Measurements from ENCODE around the gene FBXL3.
A peak's percentile ranks its signal among the peaks of the same experiment; 100 is the strongest.

The FBXL3 gene

DNA sequence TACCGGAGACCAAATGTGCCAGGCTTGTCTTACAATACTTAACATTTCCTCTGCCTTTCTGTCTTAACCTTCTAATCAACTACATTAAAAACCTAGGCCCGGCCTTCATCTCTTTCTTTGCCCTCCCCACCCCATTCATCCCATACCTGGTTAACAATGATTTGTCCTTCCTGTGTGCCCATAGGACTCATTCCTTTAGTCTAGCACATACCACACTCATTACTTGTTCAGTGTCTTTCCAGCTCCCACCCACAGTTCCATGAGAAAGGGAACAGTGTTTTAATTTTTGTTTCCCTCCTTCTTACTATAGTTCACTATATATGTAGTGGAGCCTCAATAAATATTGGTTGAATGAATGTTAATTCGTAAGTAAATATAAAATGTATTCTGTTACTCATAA is 32.7 kb downstream of the FBXL3 start:
- ChIA-PET CTCF (interaction anchor here (0.7 to 9.3 kb wide), 4 partner anchors 10 to 32 kb away, joined by 3 to 106 read pairs (median 22); no protein-coding TSS in a partner anchor), POLR2A (no interaction called here)
- TF ChIP-seq, protein P1, sequence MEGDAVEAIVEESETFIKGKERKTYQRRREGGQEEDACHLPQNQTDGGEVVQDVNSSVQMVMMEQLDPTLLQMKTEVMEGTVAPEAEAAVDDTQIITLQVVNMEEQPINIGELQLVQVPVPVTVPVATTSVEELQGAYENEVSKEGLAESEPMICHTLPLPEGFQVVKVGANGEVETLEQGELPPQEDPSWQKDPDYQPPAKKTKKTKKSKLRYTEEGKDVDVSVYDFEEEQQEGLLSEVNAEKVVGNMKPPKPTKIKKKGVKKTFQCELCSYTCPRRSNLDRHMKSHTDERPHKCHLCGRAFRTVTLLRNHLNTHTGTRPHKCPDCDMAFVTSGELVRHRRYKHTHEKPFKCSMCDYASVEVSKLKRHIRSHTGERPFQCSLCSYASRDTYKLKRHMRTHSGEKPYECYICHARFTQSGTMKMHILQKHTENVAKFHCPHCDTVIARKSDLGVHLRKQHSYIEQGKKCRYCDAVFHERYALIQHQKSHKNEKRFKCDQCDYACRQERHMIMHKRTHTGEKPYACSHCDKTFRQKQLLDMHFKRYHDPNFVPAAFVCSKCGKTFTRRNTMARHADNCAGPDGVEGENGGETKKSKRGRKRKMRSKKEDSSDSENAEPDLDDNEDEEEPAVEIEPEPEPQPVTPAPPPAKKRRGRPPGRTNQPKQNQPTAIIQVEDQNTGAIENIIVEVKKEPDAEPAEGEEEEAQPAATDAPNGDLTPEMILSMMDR (IDR thresholded peaks at IDR 0.05; ENCODE audit: insufficient read depth, low read length, missing control alignments) = no peak
- no peak overlapping the region for H3K4me3 ChIP-seq (ENCODE audit: low read depth, low read length)
- no peak for DNase-seq (ENCODE audit: low read depth, low spot score)

DNA sequence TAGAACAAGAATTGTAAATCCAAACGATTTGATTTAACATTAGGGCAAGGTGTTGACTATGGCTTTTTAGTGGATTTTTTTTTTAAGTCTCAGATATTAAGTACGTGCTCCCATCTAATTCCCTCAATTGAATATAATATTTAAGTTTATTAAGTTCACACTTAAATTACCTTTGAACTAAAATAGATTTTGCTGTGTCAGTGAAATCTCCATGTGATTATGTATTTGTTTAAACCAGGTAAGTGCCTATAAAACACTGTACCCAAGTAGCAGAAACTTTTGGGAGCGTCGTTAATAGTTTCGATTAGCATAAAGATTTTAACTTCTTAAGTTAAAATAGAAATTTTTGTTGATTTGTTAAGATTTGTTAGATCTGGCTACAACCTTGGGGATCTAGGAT is 33.5 kb downstream of the FBXL3 start:
- TF ChIP-seq, protein P1 (IDR thresholded peaks at IDR 0.05; ENCODE audit: insufficient read depth, low read length, missing control alignments) = no peak
- CTCF ChIA-PET = interaction anchor here (4.3 to 9.3 kb wide), 2 partner anchors 10 to 14 kb away, joined by 41 to 106 read pairs; no protein-coding TSS in a partner anchor
- no peak overlapping the region for H3K4me3 ChIP-seq (ENCODE audit: low read depth, low read length)
- POLR2A ChIA-PET = interaction anchor here (1.2 kb wide), 1 partner anchor 32 kb away, joined by 6 read pairs; no protein-coding TSS in a partner anchor
- no peak for DNase-seq (ENCODE audit: low read depth, low spot score)

DNA sequence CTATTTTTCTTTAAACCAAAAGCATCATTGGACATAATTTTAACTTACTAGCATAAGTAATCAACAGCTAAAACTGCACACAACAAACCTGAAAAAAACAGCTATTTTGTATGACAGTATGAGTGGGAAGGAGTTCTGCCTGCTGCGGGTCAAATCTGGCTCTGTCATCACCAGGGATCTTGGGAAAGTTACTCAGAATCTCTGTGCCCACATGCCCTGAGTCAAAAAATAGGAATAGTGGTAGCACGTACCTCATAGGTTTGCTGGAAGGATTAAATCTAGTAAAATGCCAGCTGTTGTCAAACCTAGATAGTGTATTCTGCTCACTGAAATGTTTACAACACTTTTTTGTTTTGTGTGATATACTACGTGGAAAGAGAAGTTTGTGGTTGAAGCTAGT is 33.9 kb downstream of the FBXL3 start:
- POLR2A ChIA-PET = interaction anchor here (1.2 kb wide), 1 partner anchor 33 kb away, joined by 6 read pairs; no protein-coding TSS in a partner anchor
- TF ChIP-seq, protein P1 (IDR thresholded peaks at IDR 0.05; ENCODE audit: insufficient read depth, low read length, missing control alignments) = no peak
- no peak for DNase-seq (ENCODE audit: low read depth, low spot score)
- peak overlapping the region; percentile 89 for H3K4me3 ChIP-seq (ENCODE audit: low read depth, low read length)
- CTCF ChIA-PET = interaction anchor here (1.5 to 9.3 kb wide), 3 partner anchors 11 to 22 kb away, joined by 3 to 106 read pairs (median 41); no protein-coding TSS in a partner anchor

DNA sequence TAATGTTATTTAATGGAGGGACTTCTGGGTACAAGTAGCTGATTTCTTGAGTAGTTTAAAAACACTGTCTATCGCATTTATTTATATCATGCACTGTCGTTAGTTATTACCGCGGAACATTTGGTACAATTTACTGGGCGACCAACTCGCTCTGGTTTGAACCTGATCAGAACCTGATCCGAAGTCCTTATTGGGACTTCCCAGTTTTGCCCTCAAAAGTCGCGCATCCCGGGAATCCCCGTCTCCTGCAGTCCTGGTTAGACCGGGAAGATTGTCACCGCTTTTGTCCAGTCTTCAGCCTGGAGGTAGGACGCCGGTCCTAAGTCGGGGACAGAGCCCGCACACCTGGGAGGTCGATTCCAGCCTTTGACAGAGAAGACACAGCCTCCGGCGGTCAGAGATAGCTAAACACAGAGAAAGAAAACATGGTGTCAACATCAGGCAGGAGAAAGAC is 34.4 kb downstream of the FBXL3 start:
- ChIA-PET POLR2A (interaction anchor here (1.2 kb wide), 1 partner anchor 33 kb away, joined by 6 read pairs; no protein-coding TSS in a partner anchor), CTCF (interaction anchor here (1.5 to 9.3 kb wide), 3 partner anchors 11 to 23 kb away, joined by 3 to 106 read pairs (median 41); no protein-coding TSS in a partner anchor)
- H3K4me3 ChIP-seq (ENCODE audit: low read depth, low read length) = peak overlapping the region; percentile 89
- DNase-seq (ENCODE audit: low read depth, low spot score) = no peak
- TF ChIP-seq, protein P1 (IDR thresholded peaks at IDR 0.05; ENCODE audit: insufficient read depth, low read length, missing control alignments) = no peak

DNA sequence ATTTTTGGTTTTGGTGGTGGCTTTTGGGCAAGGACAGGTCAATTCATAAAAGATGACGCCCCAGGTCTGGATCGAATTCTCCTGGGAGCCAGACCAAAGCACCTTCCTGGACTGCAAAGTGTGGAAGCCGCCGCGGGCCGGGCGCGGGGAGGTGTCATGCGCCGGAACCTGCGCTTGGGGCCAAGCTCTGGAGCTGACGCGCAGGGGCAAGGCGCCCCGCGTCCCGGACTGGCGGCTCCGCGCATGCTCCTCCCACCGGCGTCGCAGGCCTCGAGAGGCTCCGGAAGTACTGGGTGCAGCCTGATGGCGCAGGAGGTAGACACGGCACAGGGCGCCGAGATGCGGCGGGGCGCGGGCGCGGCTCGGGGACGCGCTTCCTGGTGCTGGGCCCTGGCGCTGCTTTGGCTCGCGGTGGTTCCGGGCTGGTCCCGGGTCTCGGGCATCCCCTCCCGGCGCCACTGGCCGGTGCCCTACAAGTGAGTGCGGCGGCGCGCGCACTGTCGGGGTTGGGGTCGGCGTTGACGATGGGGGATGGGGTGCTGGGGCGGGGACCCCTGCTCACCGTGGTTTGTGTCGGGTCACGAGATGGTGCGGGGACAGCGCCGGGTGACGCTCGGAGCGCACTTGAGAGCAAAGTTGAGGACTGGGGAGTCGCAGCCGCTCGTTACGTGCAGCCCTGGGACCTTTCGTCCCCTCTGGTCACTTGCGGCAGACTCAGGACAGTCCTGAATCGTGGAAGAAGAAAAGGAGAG is 35.0 kb downstream of the FBXL3 start, which contains the start of gene CLN5:
Gene CLN5 (plus strand): TSS at position 286 of the 752 bp plus-strand sequence. CDS start 18 bp downstream, at position 304.
- peak; percentile 52 for DNase-seq (ENCODE audit: low read depth, low spot score)
- POLR2A ChIA-PET = interaction anchor here (0.6 kb wide), 2 partner anchors 25 to 236 kb away, joined by 3 read pairs; no protein-coding TSS in a partner anchor
- CTCF ChIA-PET = interaction anchor here (1.5 to 9.3 kb wide), 3 partner anchors 12 to 23 kb away, joined by 3 to 106 read pairs (median 41); no protein-coding TSS in a partner anchor
- peak within 1 kb of the TSS; percentile 89 for H3K4me3 ChIP-seq (ENCODE audit: low read depth, low read length)
- TF ChIP-seq, protein P1 (IDR thresholded peaks at IDR 0.05; ENCODE audit: insufficient read depth, low read length, missing control alignments) = no peak

DNA sequence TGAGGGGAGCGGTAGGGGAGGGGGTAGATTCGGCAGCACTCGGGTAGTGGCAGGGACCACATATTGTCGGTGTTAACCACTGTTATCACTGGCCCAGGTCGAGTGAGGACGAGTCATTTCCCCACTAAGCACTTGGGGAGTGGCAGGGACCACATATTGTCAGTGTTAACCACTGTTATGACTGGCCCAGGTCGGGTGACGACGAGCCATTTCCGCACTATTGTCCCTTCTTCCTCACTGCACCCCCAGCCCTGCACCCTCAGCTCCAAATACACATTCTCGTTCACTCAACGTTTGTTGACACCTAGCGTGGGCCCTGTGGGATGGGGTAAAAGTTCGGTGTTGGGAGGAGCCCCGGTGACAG is 35.5 kb downstream of the FBXL3 start:
- peak overlapping the region; percentile 89 for H3K4me3 ChIP-seq (ENCODE audit: low read depth, low read length)
- ChIA-PET CTCF (interaction anchor here (4.3 to 9.3 kb wide), 2 partner anchors 12 to 13 kb away, joined by 41 to 106 read pairs; no protein-coding TSS in a partner anchor), POLR2A (interaction anchor here (0.6 kb wide), 3 partner anchors 9 to 237 kb away, joined by 3 read pairs; no protein-coding TSS in a partner anchor)
- TF ChIP-seq, protein P1 (IDR thresholded peaks at IDR 0.05; ENCODE audit: insufficient read depth, low read length, missing control alignments) = no peak
- DNase-seq (ENCODE audit: low read depth, low spot score) = no peak
